ENCODE measurements around the gene TCF7L1.

Gene TCF7L1

GRCh38 chr2:85226783-85227182 is 93.6 kb downstream of the TCF7L1 start:
- no peak for DNase-seq (ENCODE audit: low read depth in 2 of 2)

GRCh38 chr2:85230679-85231467 is 97.7 kb downstream of the TCF7L1 start:
- DNase-seq (ENCODE audit: low read depth in 2 of 2), result no peak

GRCh38 chr2:85231468-85231805 is 98.2 kb downstream of the TCF7L1 start:
- DNase-seq (ENCODE audit: low read depth in 2 of 2), result no peak

- no peak for DNase-seq (ENCODE audit: low read depth in 2 of 2)
Measured at GRCh38 chr2:85231952-85232351, 98.8 kb downstream of the TCF7L1 start.

GRCh38 chr2:85234868-85235267 is 101.7 kb downstream of the TCF7L1 start:
- no peak for DNase-seq (ENCODE audit: low read depth in 2 of 2)

GRCh38 chr2:85235281-85235680 is 102.1 kb downstream of the TCF7L1 start:
- DNase-seq (ENCODE audit: low read depth in 2 of 2), result no peak

- DNase-seq (ENCODE audit: low read depth in 2 of 2), result no peak
Measured at GRCh38 chr2:85236084-85236483, 102.9 kb downstream of the TCF7L1 start.

GRCh38 chr2:85237849-85238565 is 104.8 kb downstream of the TCF7L1 start:
- DNase-seq (ENCODE audit: low read depth in 2 of 2), result no peak

GRCh38 chr2:85238607-85239006 is 105.4 kb downstream of the TCF7L1 start:
- DNase-seq (ENCODE audit: low read depth in 2 of 2), result no peak

GRCh38 chr2:85239102-85239501 is 105.9 kb downstream of the TCF7L1 start:
- no peak for DNase-seq (ENCODE audit: low read depth in 2 of 2)

- DNase-seq (ENCODE audit: low read depth in 2 of 2), result no peak
Measured at GRCh38 chr2:85240055-85240454, 106.9 kb downstream of the TCF7L1 start.

- DNase-seq (ENCODE audit: low read depth in 2 of 2), result no peak
Measured at GRCh38 chr2:85242321-85242720, 109.1 kb downstream of the TCF7L1 start.

GRCh38 chr2:85243101-85244072 is 110.2 kb downstream of the TCF7L1 start:
- no peak for DNase-seq (ENCODE audit: low read depth in 2 of 2)

- no peak for DNase-seq (ENCODE audit: low read depth in 2 of 2)
Measured at GRCh38 chr2:85244828-85245227, 111.6 kb downstream of the TCF7L1 start.

GRCh38 chr2:85245891-85246290 is 112.7 kb downstream of the TCF7L1 start:
- DNase-seq (ENCODE audit: low read depth in 2 of 2), result no peak

GRCh38 chr2:85246348-85246747 is 113.2 kb downstream of the TCF7L1 start:
- DNase-seq (ENCODE audit: low read depth in 2 of 2), result no peak

- no peak for DNase-seq (ENCODE audit: low read depth in 2 of 2)
Measured at GRCh38 chr2:85247610-85248009, 114.4 kb downstream of the TCF7L1 start.

GRCh38 chr2:85248773-85249509 is 115.7 kb downstream of the TCF7L1 start:
- DNase-seq (ENCODE audit: low read depth in 2 of 2), result no peak

GRCh38 chr2:85250045-85250444 is 116.9 kb downstream of the TCF7L1 start:
- no peak for DNase-seq (ENCODE audit: low read depth in 2 of 2)

GRCh38 chr2:85251070-85251616 is 118.0 kb downstream of the TCF7L1 start:
- DNase-seq (ENCODE audit: low read depth in 2 of 2), result no peak

GRCh38 chr2:85253890-85254289 is 120.7 kb downstream of the TCF7L1 start:
- no peak for DNase-seq (ENCODE audit: low read depth in 2 of 2)
